Neural progenitor cell (in vitro differentiated cells): Measurements from ENCODE around the gene LRP1B.

Experiments used
- EZH2 ChIP-seq: fragments of 200-600 bp; sonication (generic); IDR thresholded peaks from 2 replicates; pipeline ENCODE4 v1.6.1; 2017; ENCODE audit warnings: antibody characterized with exemption, mild to moderate bottlenecking, moderate library complexity
- TF ChIP-seq, protein P1 (sequence below): fragments of 200-600 bp; sonication (generic); IDR thresholded peaks from 2 replicates; pipeline ENCODE4 v1.5.1; 2017; ENCODE audit warnings: antibody characterized with exemption, mild to moderate bottlenecking

DNA sequence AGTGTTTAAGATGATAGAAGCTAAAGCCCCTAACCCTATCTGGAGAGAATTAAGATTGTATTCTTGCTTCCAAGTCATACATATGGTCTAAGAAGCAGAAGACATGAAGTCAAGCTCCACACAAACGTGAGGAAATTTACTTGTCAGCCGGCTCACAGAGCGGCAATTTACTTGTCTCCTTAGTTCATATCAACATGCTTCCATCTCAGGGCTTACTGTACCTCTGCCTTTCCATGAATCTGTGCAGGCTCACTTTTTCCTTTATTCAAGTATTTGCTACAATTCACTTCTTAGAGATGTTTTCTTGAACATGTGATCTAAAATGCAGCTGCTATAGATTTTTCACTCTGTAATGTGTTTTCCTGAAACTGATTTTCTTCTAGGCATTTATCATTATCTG is 1386.4 kb downstream of the LRP1B start:
- TF ChIP-seq, protein P1, sequence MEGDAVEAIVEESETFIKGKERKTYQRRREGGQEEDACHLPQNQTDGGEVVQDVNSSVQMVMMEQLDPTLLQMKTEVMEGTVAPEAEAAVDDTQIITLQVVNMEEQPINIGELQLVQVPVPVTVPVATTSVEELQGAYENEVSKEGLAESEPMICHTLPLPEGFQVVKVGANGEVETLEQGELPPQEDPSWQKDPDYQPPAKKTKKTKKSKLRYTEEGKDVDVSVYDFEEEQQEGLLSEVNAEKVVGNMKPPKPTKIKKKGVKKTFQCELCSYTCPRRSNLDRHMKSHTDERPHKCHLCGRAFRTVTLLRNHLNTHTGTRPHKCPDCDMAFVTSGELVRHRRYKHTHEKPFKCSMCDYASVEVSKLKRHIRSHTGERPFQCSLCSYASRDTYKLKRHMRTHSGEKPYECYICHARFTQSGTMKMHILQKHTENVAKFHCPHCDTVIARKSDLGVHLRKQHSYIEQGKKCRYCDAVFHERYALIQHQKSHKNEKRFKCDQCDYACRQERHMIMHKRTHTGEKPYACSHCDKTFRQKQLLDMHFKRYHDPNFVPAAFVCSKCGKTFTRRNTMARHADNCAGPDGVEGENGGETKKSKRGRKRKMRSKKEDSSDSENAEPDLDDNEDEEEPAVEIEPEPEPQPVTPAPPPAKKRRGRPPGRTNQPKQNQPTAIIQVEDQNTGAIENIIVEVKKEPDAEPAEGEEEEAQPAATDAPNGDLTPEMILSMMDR = no peak
- no peak for TF ChIP-seq EZH2
